ENCODE data around the gene TOM1. TPM values are rescaled to one million over a fixed set of nuclear protein-coding genes. Genes with fewer than 3 reads are reported as not detected.

Gene TOM1
- polyA plus RNA-seq, 3 donors: 35.2 to 45.0 (median 40.3) TPM

DNA sequence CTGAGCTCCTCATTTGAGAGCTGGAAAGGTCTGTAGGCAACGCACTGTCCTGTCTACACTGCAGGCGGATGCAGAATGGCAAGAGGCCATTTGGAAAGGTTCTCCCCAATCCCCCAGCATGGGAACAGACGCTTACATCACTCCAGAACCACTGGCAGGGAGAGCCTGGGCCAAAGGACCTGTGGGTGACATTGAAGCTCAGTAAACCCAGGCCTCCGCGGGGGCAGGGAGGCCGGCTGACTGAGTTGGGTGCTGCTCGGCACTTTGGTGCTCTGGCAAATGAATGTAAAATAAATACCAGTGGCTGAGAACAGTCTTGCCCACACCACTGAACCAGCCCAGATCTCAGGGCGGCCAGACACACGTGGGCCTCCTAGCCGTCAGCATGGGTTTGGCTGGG is 22.4 kb downstream of the TOM1 start:
- no peak for DNase-seq (ENCODE audit: low read depth in 3 of 3, low spot score in 2 of 3)

DNA sequence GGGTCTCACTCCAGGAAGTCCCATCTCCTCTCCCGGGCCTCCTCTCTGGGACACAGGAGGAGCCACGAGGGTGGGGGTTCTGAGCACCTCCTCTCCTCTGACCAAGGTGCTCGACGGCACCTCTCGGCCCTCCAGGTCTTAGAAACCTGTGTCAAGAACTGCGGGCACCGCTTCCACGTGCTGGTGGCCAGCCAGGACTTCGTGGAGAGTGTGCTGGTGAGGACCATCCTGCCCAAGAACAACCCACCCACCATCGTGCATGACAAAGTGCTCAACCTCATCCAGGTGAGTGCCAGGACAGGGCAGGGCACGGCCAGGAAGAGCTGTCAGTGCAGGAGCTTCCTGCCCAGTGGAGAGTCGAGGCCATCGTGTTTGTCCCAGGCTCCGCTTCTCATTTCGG is 23.2 kb downstream of the TOM1 start:
- DNase-seq (ENCODE audit: low read depth in 3 of 3, low spot score in 2 of 3): no peak

DNA sequence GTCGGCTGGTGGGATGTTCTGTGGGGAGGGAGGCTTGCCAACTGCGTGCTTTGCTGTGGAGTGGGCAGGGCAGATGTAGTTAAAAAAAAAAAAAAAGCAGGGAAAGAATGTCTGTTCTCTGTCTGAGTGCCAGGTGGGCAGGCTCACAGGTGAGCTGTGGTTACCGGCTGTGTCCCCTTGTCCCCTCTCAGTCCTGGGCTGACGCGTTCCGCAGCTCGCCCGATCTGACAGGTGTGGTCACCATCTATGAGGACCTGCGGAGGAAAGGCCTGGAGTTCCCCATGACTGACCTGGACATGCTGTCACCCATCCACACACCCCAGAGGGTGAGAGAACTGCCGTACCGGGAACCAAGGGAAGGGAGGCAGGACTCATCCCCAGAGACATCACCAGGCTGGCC is 23.6 kb downstream of the TOM1 start:
- no peak for DNase-seq (ENCODE audit: low read depth in 3 of 3, low spot score in 2 of 3)

DNA sequence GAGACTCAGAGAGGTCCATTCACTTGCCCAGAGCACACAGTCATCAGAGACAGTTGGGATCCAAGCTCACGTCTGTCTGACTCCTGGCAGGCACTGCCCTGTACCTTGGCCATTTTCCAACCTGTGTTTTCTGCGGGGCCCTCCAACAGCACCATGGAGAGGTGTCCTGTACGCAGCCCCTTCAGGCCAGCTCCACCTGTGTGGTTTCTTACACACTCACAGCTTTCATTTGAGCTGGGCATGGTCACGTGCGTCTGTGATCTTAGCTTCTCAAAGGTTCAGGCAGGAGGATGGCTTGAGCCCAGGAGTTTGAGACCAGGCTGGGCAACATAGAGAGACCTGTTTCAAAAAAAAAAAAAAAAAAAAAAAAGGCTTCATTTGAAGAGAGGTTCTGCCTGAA is 24.4 kb downstream of the TOM1 start:
- no peak for DNase-seq (ENCODE audit: low read depth in 3 of 3, low spot score in 2 of 3)

DNA sequence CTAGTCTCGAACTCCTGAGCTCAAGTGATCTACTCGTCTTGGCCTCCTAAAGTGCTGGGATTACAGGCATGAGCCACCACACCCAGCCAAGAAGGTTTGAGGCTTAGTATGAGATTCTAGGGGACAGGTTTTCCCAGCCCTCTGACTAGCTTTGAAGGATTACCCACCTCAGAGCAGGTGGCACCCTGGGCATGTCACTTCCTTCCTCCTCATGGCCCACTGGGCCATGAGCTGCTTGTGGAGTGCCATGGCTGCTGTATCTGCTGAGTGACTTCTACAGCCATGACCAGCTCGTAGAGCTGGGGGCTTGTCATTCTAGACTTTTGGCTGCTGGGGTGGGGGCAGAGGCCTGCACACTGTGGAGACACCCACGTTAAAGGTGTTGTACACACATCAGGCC is 25.1 kb downstream of the TOM1 start:
- DNase-seq (ENCODE audit: low read depth in 3 of 3, low spot score in 2 of 3): no peak

DNA sequence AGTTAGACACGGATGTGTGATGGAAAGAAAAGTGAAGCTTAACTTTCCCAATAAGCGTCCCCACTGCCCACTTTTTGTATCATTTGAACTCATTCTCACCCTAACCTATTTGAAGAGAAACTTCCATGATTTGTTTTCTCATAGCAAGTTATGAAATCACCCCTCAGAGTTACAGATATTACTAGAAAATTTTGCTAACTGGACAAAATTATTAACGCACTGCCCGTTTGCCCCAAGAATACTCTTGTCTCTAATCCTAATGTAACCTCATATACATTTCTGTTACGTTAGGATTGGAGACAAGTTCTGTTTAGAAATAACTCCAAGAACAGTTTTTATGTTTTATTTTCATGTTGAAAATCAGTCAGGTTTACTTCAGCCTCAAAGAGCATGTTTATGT is 25.5 kb downstream of the TOM1 start:
- no peak for DNase-seq (ENCODE audit: low read depth in 3 of 3, low spot score in 2 of 3)

DNA sequence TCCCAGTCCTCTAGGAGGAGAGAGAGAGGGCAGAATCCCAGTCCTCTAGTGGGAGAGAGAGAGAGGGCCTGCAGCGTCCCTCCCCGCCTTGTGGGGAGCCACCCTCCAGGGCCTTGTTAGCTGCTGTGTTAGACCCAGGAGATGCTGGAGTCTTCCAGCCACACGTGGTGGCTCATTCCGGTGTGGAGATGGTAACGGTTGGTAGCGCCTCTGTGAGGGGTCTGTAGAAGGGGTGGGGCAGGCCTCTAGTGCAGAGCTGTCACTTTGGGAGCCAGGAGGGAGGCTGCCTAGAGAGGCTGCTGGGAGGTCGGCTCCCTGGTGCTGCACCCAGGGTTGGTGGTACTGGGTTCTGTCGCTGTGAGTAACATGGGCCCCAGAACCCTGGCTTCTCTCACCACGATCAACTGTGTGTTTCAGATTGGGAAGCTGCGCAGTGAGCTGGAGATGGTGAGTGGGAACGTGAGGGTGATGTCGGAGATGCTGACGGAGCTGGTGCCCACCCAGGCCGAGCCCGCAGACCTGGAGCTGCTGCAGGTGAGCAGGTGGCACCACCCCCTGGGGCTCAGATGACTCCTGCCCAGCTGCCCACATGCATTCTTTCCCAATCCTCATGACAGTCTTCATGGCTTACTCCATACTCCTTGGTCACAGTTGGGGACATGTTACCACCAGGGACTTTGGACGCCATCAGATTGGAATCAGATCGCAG is 27.3 kb downstream of the TOM1 start:
- DNase-seq (ENCODE audit: low read depth in 3 of 3, low spot score in 2 of 3): no peak

DNA sequence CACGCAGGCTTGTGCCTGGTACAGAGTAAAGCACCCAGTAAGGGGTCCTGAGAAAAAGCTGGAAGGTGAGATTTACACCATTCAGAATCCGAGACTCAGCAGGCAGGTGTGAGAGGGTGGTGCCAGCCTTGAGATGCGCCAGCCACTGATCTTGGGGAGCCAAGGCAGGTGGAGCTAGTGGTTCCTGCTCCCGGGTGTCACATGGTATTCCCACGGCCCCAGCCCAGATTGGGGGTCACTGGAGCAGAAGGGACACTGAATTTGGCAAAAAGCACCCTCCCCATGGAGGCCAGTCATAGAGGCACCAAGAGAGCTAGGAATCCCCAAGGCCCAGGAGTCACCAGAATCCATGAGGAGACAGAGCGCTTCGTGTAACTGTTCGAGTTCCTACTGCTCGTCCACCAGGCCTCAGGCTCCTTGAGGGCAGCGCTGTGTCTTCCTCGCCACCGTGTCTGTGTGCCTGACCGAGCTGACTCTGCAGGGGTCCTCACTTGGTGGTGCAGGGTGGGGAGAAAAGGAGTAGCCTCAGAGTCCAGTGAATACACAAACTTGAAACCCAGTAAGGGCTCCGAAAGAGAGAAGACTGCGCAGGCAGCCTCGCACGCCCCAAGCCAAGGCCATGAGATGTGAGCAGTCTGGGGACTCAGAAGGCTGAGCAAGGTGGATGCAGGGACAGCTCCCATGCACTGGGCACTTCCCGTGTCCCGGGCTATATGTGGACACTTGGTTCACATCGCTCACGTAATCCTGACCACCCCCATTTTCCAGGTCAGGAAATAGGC is 28.2 kb downstream of the TOM1 start:
- no peak for DNase-seq (ENCODE audit: low read depth in 3 of 3, low spot score in 2 of 3)

DNA sequence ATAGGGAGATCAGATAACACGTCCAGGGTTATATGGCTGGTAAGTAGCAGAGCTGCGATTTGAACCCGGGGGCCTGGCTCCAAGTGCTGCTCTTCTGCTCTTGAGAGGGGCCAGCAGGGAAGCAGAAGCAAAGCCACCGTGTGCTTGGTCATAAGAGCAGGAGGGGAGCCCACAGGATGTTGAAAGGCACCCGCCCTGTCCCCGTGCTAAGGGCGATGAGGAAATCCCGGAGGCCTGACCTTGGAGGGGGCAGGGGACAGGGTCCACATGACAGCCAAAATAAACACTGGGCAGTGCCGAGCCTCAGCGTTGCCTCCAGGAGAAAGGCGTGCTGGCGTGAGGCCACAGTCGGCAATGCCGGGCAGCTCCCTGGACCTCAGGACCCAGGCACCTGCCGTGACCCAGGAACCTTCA is 28.8 kb downstream of the TOM1 start:
- DNase-seq (ENCODE audit: low read depth in 3 of 3, low spot score in 2 of 3): no peak

DNA sequence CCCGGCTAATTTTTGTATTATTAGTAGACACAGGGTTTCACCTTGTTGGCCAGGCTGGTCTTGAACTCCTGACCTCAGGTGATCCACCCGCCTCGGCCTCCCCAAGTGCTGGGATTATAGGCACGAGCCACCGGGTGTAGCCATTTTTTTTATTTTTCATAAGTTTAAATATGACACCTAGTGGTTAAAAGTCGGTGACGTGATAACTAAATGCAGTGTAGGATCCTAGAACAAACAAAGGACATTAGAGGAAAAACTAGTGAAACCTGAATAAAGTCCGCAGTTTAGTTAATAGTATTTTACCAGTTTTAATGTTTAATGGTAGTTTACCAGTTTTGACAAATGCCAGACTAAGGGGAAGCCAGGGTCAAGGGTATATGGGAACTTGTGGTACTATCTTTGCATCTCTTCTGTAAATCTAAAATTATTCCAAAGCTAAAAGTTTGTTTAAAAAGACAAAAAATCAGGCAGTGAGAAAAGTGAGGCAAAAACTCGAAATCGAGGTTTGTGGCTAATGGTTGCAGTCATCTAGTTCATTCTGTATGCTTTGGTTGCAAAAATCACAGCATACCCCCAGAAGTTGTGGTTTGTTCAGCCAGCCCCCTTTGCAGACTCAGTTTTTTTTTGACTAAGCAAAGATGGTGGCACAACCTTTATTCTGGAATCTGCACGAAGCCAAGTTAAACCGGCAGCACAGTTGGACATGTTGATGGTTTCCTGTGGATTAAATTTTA is 29.6 kb downstream of the TOM1 start:
- DNase-seq (ENCODE audit: low read depth in 3 of 3, low spot score in 2 of 3): no peak

DNA sequence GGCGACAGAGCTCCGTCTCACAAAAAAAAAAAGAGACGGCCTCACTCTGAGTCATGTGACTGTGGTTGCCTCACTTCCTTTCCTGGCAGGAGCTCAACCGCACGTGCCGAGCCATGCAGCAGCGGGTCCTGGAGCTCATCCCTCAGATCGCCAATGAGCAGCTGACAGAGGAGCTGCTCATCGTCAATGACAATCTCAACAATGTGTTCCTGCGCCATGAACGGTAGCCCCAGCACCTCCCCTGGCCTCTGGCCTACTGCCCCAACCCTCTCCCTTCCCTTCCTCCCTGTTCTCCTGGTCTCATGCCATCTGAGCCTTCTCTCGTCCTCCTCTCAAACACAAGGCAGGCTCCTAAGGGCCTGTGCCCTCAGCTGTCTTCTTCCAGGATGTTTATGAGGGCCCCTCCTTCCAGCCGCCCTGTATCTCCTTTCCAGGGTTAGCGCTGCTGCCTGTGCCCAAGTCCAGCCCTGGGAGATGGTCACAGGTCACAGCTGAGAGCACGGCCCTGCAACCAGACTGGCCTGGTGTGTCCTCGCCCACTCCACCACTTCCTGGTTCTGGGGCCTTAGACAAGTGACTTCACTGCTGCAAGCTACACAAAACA is 30.7 kb downstream of the TOM1 start:
- DNase-seq (ENCODE audit: low read depth in 3 of 3, low spot score in 2 of 3): no peak

DNA sequence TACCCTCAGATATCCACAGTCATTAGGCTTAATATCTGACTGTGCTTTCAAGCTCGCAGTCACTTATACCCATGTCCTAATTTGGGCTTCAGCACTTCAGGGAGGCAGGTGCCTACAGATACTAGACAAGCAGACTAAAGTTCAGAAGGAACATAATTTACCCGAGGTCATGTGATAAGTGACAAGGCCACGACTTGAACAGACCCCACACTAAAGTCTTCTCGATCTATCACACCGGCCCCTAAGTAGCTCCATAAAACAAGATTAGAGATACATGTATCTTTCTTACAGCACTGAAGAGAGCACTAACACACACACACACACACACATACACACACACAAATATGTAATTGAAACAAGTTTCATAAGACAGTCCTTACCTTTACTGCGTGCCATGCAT is 32.6 kb downstream of the TOM1 start:
- DNase-seq (ENCODE audit: low read depth in 3 of 3, low spot score in 2 of 3): no peak

DNA sequence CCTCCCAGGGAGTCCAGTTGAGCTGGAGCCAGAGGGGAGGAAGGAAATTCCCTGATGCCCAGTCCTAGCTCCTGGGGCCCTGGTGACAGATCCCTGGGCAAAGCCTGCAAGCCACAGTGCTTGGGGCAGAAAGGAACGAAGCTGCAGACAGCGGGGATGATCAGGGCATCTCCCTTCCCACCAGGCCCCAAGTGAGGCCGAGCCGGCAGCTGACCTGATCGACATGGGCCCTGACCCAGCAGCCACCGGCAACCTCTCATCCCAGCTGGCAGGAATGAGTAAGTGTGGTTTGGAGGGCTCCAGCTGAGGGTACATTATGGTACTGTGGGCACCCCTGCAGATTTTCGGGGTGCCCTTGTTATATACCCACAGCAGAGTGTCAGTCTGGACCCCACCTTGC is 33.5 kb downstream of the TOM1 start:
- DNase-seq (ENCODE audit: low read depth in 3 of 3, low spot score in 2 of 3): no peak

DNA sequence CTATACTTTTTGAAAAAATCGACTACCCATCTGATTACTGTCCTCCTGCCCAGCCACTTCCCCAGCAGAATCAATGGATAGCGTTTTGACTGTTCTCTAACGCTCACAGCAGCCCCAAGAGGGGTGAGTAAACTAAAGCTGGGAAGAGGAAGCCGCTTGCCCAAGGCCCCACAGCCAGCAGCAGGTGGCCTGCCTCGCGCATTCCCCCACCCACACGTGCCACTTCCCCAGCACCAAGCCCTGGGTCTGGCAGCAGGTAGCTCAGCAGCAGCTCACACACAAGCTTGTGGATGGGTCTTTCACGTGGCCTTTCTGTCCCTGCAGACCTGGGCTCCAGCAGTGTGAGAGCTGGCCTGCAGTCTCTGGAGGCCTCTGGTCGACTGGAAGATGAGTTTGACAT is 34.3 kb downstream of the TOM1 start:
- no peak for DNase-seq (ENCODE audit: low read depth in 3 of 3, low spot score in 2 of 3)

DNA sequence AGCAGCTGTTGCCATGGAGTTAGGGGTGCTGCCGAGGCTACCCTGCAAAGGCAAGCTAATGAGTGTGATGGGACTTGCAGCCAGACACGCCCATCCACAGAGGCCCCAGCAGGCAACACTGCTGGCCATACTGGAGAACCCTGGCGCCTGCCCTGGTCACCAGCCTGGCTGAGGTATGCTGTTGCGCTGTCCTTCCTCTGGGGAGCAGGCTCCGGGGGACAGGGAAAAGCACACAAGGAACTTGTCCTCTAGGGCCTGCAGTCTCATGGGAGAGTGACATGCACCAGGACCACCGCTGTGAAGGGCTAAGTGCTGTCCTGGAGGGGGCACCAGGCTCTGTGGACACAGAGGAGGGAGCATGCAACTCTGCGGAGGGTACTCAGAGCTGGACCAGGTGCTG is 35.8 kb downstream of the TOM1 start:
- DNase-seq (ENCODE audit: low read depth in 3 of 3, low spot score in 2 of 3): no peak

DNA sequence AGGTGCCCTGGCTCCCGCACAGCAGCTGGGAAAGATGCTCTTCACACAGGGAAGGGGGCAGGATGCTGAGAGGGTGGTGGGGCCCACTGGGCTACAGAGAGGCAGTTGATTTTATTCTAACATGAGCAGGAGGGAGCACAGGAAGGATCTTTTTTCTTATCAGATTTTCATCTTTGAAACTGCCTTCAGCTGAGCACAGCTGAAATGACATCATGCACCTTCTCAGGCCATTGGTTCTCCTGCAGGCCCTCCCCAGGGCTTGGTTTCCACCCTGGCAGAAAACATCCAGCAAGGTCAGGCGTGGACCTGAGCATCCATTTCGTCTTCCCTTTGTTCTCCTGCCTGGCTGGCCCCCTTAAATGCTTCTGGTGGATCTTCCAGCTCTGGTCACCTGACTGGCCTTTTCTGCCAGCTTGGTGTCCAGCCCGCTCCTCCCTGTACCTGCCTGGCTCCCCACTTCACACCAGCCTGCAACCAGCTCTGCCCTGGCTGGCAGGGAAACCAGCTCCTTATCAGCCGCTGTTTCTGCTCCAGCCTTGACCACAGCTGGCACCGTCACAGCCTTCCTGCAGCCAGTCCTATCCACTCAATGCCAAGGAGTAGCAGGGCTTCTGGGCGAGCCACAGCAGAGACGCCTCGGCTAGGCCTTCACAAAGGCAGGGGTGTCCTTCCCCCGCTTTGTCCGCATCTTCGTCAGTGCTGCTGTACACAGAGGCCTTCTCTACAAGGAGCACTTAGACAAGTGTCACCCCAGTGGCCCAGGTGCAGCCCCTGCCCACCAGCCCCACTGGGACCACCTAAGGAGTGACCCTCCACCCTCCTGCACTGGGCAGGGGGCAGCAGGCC is 36.5 kb downstream of the TOM1 start:
- DNase-seq (ENCODE audit: low read depth in 3 of 3, low spot score in 2 of 3): no peak

DNA sequence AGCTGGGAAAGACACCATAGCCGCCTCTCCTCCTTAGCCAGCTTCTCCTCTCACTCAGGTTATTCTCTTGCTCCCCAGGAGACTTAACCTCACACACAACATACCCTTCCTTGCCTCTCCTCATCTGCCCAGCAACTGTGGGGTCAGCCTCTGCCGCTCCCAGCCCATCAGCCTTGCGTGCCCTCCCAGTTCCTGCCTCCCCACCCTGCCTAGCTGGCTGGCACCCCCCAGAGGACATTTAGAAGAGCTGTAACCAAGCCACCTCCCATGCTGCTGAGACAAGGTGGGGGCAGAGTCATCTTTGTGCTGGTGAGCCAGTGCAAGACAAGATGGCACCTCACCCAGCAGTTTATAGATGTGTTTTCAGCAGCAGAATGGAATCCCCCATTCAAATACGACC is 38.2 kb downstream of the TOM1 start:
- no peak for DNase-seq (ENCODE audit: low read depth in 3 of 3, low spot score in 2 of 3)

DNA sequence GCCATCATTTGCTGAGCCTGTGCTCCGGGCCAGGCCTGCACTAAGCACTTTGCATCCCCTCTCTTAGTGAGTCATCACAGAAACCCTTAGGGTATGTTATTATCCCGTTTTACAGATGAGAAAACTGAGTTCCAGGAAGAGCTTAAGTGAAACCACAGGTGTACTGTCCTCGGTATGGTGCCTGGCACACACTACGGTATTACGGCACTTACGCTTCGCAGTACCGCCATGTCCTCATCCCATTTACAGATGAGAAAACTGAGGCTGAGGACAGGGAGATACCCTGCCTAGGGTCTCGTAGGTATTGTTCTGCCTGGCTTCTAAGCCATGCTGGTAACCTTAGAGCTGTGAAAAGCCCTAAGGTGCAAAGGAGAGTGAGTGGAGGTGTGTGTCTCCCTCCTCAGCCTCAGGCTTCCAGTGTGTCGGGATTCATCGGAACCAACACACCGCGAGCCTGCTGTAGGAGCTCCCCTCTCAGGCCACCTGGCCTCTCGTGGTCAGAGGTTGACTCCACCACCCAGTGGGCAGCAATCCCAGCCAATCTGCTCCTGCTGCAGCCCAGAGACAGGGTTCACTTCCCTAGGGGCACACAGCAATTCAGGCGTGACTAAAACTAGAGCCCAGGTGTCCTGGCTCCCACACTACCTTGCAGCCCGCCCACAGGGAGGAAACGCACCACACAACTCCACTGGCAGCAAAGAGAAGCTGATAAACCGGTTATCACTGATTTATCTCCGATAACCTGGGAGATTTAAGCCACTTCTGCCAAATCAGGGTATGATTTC is 41.6 kb downstream of the TOM1 start:
- no peak for DNase-seq (ENCODE audit: low read depth in 3 of 3, low spot score in 2 of 3)

DNA sequence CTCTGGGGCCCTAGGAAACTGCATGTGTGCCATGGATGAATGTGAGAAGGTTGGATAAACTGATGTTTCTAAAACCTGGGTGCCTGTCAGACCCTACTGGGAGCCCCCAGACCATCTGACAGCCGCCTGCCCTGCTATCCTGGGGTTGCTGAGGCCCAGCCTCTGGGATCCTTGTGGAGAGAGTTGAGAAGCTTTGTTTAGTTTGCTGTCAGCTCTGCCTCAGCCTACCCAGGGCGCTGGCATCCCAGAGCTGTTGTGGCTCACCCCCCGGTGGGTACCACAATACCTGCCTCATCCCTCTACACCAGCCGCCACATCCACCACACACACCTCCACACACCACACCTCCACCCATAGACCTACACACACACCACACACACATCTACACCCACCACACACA is 42.7 kb downstream of the TOM1 start:
- no peak for DNase-seq (ENCODE audit: low read depth in 3 of 3, low spot score in 2 of 3)
